HepG2 (cell line): ENCODE results near the gene AADACL4. TPM values are rescaled to one million over a fixed set of nuclear protein-coding genes. Genes with fewer than 3 reads are reported as not detected.

Experiments
- ATAC-seq: fragments of 200-7000 bp; cut with Tn5 transposase; 3 replicates; pipeline ENCODE4 v1.9.1; 2020; ENCODE audit warnings: mild to moderate bottlenecking, moderate library complexity
- BruUV-seq: library from RNA; stranded (reverse); fragments of 400-500 nt; replicated peaks from 2 replicates; lab custom pipeline; 2021; lab: Mats Ljungman, UMichigan
- CTCF ChIA-PET: fragments of 300-600 bp; formaldehyde crosslinking; extraction: SDS; loops from one replicate; lab custom pipeline; 2021; ENCODE audit warnings: low total read pairs, inconsistent platforms, low intra/inter-chr PET ratio; lab: Yijun Ruan, JAX
- POLR2A ChIA-PET: fragments of 350-600 bp; sonication (Branson Sonifier 250); formaldehyde crosslinking; loops from one replicate; lab custom pipeline; 2020; ENCODE audit warnings: antibody characterized with exemption, inconsistent platforms; lab: Yijun Ruan, JAX
- DNase-seq: peaks from one replicate; pipeline ENCODE4 v3.0.0-alpha.2; 2015; ENCODE audit warnings: low spot score
- FAIRE-seq: peaks from 3 replicates; lab custom pipeline; 2011; peaks lifted over from hg19 to GRCh38; lab: Jason Lieb, UNC
- H2AFZ ChIP-seq: one replicate; pipeline ENCODE4 v1.6.1; 2011; ENCODE audit warnings: low read length, inconsistent platforms
- H3K27ac ChIP-seq: fragments of 300-600 bp; 3 replicates; pipeline ENCODE4 v1.8.0; 2011; ENCODE audit warnings: mixed run types, mild to moderate bottlenecking, mixed read lengths, low read length, inconsistent platforms; ENCODE audit not compliant: insufficient read depth; ENCODE audit errors: extremely low read length
- H3K27me3 ChIP-seq, 2 experiments: fragments of 200-600 bp in 1 of 2; 2 replicates in 1 of 2; 3 replicates in 1 of 2; pipeline versions ENCODE4 v1.6.0 to v1.8.0; 2011; ENCODE audit warnings: low read length in 2 of 2, mild to moderate bottlenecking in 2 of 2, moderate library complexity in 2 of 2, inconsistent platforms in 1 of 2; ENCODE audit not compliant: insufficient read depth in 2 of 2, control insufficient read depth in 1 of 2
- H3K36me3 ChIP-seq, 2 experiments: fragments of 200-600 bp in 1 of 2; replicated peaks in 1 of 2; 2 replicates in 1 of 2; 3 replicates in 1 of 2; pipeline versions ENCODE4 v1.5.1 to v1.8.0; 2011; ENCODE audit warnings: low read length in 2 of 2, inconsistent platforms in 1 of 2; ENCODE audit not compliant: insufficient read depth in 2 of 2, control insufficient read depth in 1 of 2
- H3K4me1 ChIP-seq: 2 replicates; pipeline ENCODE4 v1.5.1; 2012; ENCODE audit warnings: low read length, inconsistent platforms; ENCODE audit not compliant: insufficient read depth
- H3K4me2 ChIP-seq: 2 replicates; pipeline ENCODE4 v1.6.0; 2011; ENCODE audit warnings: low read depth, low read length, inconsistent platforms
- H3K4me3 ChIP-seq, 3 experiments: fragments of 200-600 bp in 1 of 3; sonication (generic), shearing (Covaris generic) in 1 of 3; replicated peaks in 1 of 3; 2 replicates each; pipeline ENCODE4 v1.5.1; 2011 to 2016; ENCODE audit warnings: low read length in 3 of 3, inconsistent platforms in 2 of 3, low read depth in 2 of 3, mild to moderate bottlenecking in 2 of 3, control low read depth in 1 of 3, mixed read lengths in 1 of 3; ENCODE audit not compliant: insufficient read depth in 1 of 3
- H3K79me2 ChIP-seq: one replicate; pipeline ENCODE4 v1.6.1; 2011; ENCODE audit warnings: low read length, inconsistent platforms; ENCODE audit not compliant: insufficient read depth
- H3K9ac ChIP-seq: 2 replicates; pipeline ENCODE4 v1.6.0; 2011; ENCODE audit warnings: mild to moderate bottlenecking, low read depth, low read length, inconsistent platforms; ENCODE audit not compliant: insufficient read depth
- H3K9me3 ChIP-seq: 2 replicates; pipeline ENCODE4 v1.5.1; 2012; ENCODE audit warnings: mild to moderate bottlenecking, low read length
- H4K20me1 ChIP-seq: 2 replicates; pipeline ENCODE4 v1.6.0; 2011; ENCODE audit warnings: inconsistent platforms, mild to moderate bottlenecking, low read length, moderate library complexity; ENCODE audit not compliant: insufficient read depth
- GABPA ChIP-seq, 2 experiments: IDR thresholded peaks; 2 replicates each; pipeline ENCODE4 v1.6.1; 2011 to 2016; ENCODE audit warnings: low read depth in 2 of 2, low read length in 1 of 2, missing biosample characterization in 1 of 2, missing genetic modification characterization in 1 of 2
- KDM5A ChIP-seq: fragments of 200-600 bp; sonication (generic); IDR thresholded peaks from 2 replicates; pipeline ENCODE4 v1.7.0; 2018; ENCODE audit warnings: antibody characterized with exemption, mild to moderate bottlenecking, low read length, borderline replicate concordance
- MTA3 ChIP-seq: sonication (generic); formaldehyde crosslinking; IDR thresholded peaks from 2 replicates; pipeline ENCODE4 v1.4.0; 2020; ENCODE audit warnings: missing genetic modification reagents
- NFE2 ChIP-seq: sonication (generic); formaldehyde crosslinking; IDR thresholded peaks from 2 replicates; pipeline ENCODE4 v1.4.0; 2020; ENCODE audit warnings: missing genetic modification reagents
- NR0B2 ChIP-seq: sonication (generic); formaldehyde crosslinking; IDR thresholded peaks from 2 replicates; pipeline ENCODE4 v1.4.0; 2020; ENCODE audit warnings: mild to moderate bottlenecking, missing genetic modification reagents
- NR1H2 ChIP-seq: sonication (generic); formaldehyde crosslinking; IDR thresholded peaks from 2 replicates; pipeline ENCODE4 v1.8.1; 2022; ENCODE audit warnings: low read depth, missing genetic modification reagents, borderline replicate concordance
- THAP9 ChIP-seq: sonication (generic); formaldehyde crosslinking; IDR thresholded peaks from 2 replicates; pipeline ENCODE4; 2020; ENCODE audit warnings: missing genetic modification reagents, mild to moderate bottlenecking, borderline replicate concordance
- ZNF143 ChIP-seq: sonication (generic); formaldehyde crosslinking; IDR thresholded peaks from 2 replicates; pipeline ENCODE4 v1.4.0; 2020; ENCODE audit warnings: missing genetic modification reagents
- ZNF225 ChIP-seq: sonication (generic); formaldehyde crosslinking; IDR thresholded peaks from 2 replicates; pipeline ENCODE4 v1.4.0; 2020; ENCODE audit warnings: mild to moderate bottlenecking, missing genetic modification reagents
- ZNF253 ChIP-seq: sonication (generic); formaldehyde crosslinking; IDR thresholded peaks from 2 replicates; pipeline ENCODE4 v1.8.0; 2022; ENCODE audit warnings: mild to moderate bottlenecking, missing genetic modification reagents, borderline replicate concordance
- ZNF468 ChIP-seq: sonication (generic); formaldehyde crosslinking; IDR thresholded peaks from 2 replicates; pipeline ENCODE4 v1.8.0; 2022; ENCODE audit warnings: mild to moderate bottlenecking, moderate library complexity, missing genetic modification reagents
- ZNF749 ChIP-seq: sonication (generic); formaldehyde crosslinking; IDR thresholded peaks from 2 replicates; pipeline ENCODE4 v1.8.0; 2022; ENCODE audit warnings: mild to moderate bottlenecking, missing genetic modification reagents, moderate library complexity, borderline replicate concordance
- ZSCAN12 ChIP-seq: sonication (generic); formaldehyde crosslinking; IDR thresholded peaks from 2 replicates; pipeline ENCODE4 v1.9.0; 2021; ENCODE audit warnings: mild to moderate bottlenecking, missing genetic modification reagents
- WGBS: methylation state at CpG from one replicate; pipeline ENCODE4 v1.1.6; 2017; ENCODE audit warnings: low lambda C conversion rate; 5-methylcytosine and 5-hydroxymethylcytosine counted together
- in situ Hi-C: cut with HindIII; loops from 2 replicates; pipeline ENCODE4 v1.10.0; 2017; ENCODE audit warnings: low pct_unique_long_range_greater_than_20kb; ENCODE audit not compliant: extremely low pct_ligation_motif_present
- intact Hi-C: fragments of 100-400 bp; cut with micrococcal nuclease; formaldehyde crosslinking; loops from one replicate; pipeline ENCODE4 v1.10.0; 2022; ENCODE audit not compliant: unreplicated experiment
- polyA plus RNA-seq, 8 experiments: library from polyadenylated mRNA; depleted of rRNA in 3 of 8; stranded (reverse) in 7 of 8; unstranded in 1 of 8; fragments of >200 nt; fragmentation: Illumina TruSeq in 4 of 8; extraction: Trizol in 4 of 8; gene quantifications; 2 replicates each; pipeline versions ENCODE4 v1.2.1 to v1.2.3, GENCODE V29; 2011 to 2016; ENCODE audit warnings: low read depth in 4 of 8, missing spikeins in 1 of 8, mixed read lengths in 1 of 8; ENCODE audit not compliant: insufficient read depth in 1 of 8
- total RNA-seq, 5 experiments: library from RNA; depleted of rRNA; stranded (reverse); fragments of >200 nt; fragmentation: Illumina TruSeq; extraction: Trizol; gene quantifications; 2 replicates each; pipeline ENCODE4 v1.2.3, GENCODE V29; 2016; ENCODE audit warnings: low read depth in 1 of 5
- TF ChIP-seq, protein P1 (sequence below): IDR thresholded peaks from 2 replicates; pipeline ENCODE4 v1.6.1; 2016; ENCODE audit warnings: missing compliant biosample characterization, missing genetic modification reagents, borderline replicate concordance

The AADACL4 gene
- total and polyA plus RNA-seq, 2 of the 13 experiments (the other 11 are each of a cell fraction or from before 2014, with no cell fraction given): not detected

DNA sequence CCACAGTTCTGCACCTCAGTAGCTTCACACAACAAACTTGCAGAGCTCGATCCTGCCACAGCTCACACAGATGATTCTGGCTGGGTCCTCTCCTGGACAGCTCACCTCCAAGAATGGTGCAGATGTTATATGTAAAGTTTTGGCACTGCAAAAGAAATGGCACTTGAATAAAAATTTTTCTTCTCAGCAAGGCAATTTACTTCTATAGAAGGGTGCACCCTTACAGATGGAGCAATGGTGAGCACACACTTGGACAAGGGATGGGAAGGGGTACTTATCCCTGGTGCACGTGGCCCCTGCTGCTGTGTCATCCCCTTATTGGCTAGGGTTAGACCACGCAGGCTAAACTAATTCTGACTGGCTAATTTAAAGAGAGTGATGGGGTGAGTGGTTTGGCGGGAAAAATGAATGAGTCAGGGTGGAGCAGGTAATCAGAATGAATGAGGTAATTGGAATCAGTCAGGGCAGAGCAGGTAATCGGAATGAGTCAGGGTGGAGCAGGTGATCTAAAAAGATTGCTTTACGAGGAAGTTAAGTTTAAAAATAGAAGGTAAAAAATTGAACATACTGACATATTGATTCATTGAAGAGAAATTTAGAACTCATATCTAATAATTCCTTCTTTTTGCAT is 60.1 kb downstream of the AADACL4 start:
- BruUV-seq: no TSS peak
- H3K4me2 ChIP-seq: no peak overlapping the region
- no peaks in the 10 kb centered on the region for H3K9me3 ChIP-seq
- TF ChIP-seq, protein P1, sequence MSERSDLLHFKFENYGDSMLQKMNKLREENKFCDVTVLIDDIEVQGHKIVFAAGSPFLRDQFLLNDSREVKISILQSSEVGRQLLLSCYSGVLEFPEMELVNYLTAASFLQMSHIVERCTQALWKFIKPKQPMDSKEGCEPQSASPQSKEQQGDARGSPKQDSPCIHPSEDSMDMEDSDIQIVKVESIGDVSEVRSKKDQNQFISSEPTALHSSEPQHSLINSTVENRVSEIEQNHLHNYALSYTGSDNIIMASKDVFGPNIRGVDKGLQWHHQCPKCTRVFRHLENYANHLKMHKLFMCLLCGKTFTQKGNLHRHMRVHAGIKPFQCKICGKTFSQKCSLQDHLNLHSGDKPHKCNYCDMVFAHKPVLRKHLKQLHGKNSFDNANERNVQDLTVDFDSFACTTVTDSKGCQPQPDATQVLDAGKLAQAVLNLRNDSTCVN (CRISPR knock-in tag): no peak
- TF ChIP-seq ZNF749 (CRISPR knock-in tag): no peak
- TF ChIP-seq ZNF468 (CRISPR knock-in tag): no peak
- no peak for TF ChIP-seq NR1H2
- TF ChIP-seq ZNF225 (CRISPR knock-in tag): no peak
- TF ChIP-seq ZNF253 (CRISPR knock-in tag): no peak
- TF ChIP-seq GABPA (IDR thresholded peaks at IDR 0.05; ENCODE audit: low read depth, low read length): no peak
- no peak for TF ChIP-seq GABPA (CRISPR knock-in tag; IDR thresholded peaks at IDR 0.05; ENCODE audit: low read depth)
- no peak for TF ChIP-seq THAP9 (CRISPR knock-in tag)
- TF ChIP-seq NFE2 (CRISPR knock-in tag): no peak
- TF ChIP-seq NR0B2 (CRISPR knock-in tag): no peak
- no peak for TF ChIP-seq ZNF143
- TF ChIP-seq MTA3 (CRISPR knock-in tag): no peak
- no peak for TF ChIP-seq ZSCAN12 (CRISPR knock-in tag)
- TF ChIP-seq KDM5A: no peak
- no peak overlapping the region for H2AFZ ChIP-seq
- H3K4me1 ChIP-seq: no peaks in the 10 kb centered on the region
- in situ Hi-C loops (no loop called here), intact Hi-C loops (no loop called here)
- H3K36me3 ChIP-seq: no peaks in the 10 kb centered on the region
- ChIA-PET POLR2A (no interaction called here), CTCF (no interaction called here)
- H3K9ac ChIP-seq: no peak overlapping the region
- no peak overlapping the region for H3K27ac ChIP-seq
- ATAC-seq: no peak
- no peaks in the 10 kb centered on the region for H4K20me1 ChIP-seq
- H3K4me3 ChIP-seq: no peak overlapping the region
- no peak for FAIRE-seq
- H3K79me2 ChIP-seq: no peaks in the 10 kb centered on the region
- DNase-seq: no peak
- H3K27me3 ChIP-seq: 0 out of 5 replicates have a peak, but pooled peaks cover 1 to 2% of the 10 kb centered on the region in 2 experiments
- WGBS: 10% methylated on average over 6 of the region's 6 CpGs
